ENCODE measurements around the gene BSPRY. TPM values are rescaled to one million over a fixed set of nuclear protein-coding genes. Genes with fewer than 3 reads are reported as not detected.

Gene BSPRY
- total and polyA plus RNA-seq, 2 of the 13 experiments (the other 11 are each of a cell fraction or from before 2014, with no cell fraction given) = 0.09 to 0.26 TPM

- peak; percentile 71 for TF ChIP-seq ZNF335 (CRISPR knock-in tag; IDR thresholded peaks at IDR 0.05)
- peak; percentile 84; the same call in 1 of the 2 replicates for TF ChIP-seq SMAD3 (CRISPR knock-in tag; IDR thresholded peaks at IDR 0.05)
- TF ChIP-seq JARID2 (CRISPR knock-in tag; IDR thresholded peaks at IDR 0.05; ENCODE audit: insufficient replicate concordance) = peak; percentile 45
- TF ChIP-seq, protein P1, sequence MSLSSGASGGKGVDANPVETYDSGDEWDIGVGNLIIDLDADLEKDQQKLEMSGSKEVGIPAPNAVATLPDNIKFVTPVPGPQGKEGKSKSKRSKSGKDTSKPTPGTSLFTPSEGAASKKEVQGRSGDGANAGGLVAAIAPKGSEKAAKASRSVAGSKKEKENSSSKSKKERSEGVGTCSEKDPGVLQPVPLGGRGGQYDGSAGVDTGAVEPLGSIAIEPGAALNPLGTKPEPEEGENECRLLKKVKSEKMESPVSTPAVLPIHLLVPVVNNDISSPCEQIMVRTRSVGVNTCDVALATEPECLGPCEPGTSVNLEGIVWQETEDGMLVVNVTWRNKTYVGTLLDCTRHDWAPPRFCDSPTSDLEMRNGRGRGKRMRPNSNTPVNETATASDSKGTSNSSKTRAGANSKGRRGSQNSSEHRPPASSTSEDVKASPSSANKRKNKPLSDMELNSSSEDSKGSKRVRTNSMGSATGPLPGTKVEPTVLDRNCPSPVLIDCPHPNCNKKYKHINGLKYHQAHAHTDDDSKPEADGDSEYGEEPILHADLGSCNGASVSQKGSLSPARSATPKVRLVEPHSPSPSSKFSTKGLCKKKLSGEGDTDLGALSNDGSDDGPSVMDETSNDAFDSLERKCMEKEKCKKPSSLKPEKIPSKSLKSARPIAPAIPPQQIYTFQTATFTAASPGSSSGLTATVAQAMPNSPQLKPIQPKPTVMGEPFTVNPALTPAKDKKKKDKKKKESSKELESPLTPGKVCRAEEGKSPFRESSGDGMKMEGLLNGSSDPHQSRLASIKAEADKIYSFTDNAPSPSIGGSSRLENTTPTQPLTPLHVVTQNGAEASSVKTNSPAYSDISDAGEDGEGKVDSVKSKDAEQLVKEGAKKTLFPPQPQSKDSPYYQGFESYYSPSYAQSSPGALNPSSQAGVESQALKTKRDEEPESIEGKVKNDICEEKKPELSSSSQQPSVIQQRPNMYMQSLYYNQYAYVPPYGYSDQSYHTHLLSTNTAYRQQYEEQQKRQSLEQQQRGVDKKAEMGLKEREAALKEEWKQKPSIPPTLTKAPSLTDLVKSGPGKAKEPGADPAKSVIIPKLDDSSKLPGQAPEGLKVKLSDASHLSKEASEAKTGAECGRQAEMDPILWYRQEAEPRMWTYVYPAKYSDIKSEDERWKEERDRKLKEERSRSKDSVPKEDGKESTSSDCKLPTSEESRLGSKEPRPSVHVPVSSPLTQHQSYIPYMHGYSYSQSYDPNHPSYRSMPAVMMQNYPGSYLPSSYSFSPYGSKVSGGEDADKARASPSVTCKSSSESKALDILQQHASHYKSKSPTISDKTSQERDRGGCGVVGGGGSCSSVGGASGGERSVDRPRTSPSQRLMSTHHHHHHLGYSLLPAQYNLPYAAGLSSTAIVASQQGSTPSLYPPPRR (CRISPR knock-in tag; IDR thresholded peaks at IDR 0.05; ENCODE audit: borderline replicate concordance) = peak; percentile 65
- TF ChIP-seq SNAPC5 (CRISPR knock-in tag; IDR thresholded peaks at IDR 0.05; ENCODE audit: borderline replicate concordance) = no peak
- TF ChIP-seq GZF1 (CRISPR knock-in tag; IDR thresholded peaks at IDR 0.05) = peak; percentile 90
- TF ChIP-seq RAD21 (CRISPR knock-in tag; IDR thresholded peaks at IDR 0.05) = peak; percentile 58
- 0 out of 2 replicates have a peak, but pooled peaks have one; percentile 25 for TF ChIP-seq THAP7 (CRISPR knock-in tag; IDR thresholded peaks at IDR 0.05)
- peak; percentile 41; the same call in 1 of the 2 replicates for TF ChIP-seq SMAD1 (CRISPR knock-in tag; IDR thresholded peaks at IDR 0.05; ENCODE audit: borderline replicate concordance, low read depth)
- peak; percentile 48; the same call in 1 of the 2 replicates for TF ChIP-seq NCOA2 (CRISPR knock-in tag; IDR thresholded peaks at IDR 0.05)
- TF ChIP-seq KDM5B (CRISPR knock-in tag; IDR thresholded peaks at IDR 0.05; ENCODE audit: borderline replicate concordance) = peak; percentile 91; the same call in 1 of the 2 replicates
- TF ChIP-seq PREB (CRISPR knock-in tag; IDR thresholded peaks at IDR 0.05) = no peak
- peak; percentile 84 for TF ChIP-seq ZNF800 (CRISPR knock-in tag; IDR thresholded peaks at IDR 0.05)
- TF ChIP-seq ZNF891 (CRISPR knock-in tag; IDR thresholded peaks at IDR 0.05) = 0 out of 2 replicates have a peak, but pooled peaks have one; percentile 45
- TF ChIP-seq ZNF292 (CRISPR knock-in tag; IDR thresholded peaks at IDR 0.05; ENCODE audit: borderline replicate concordance, low read depth) = peak; percentile 48; the same call in 1 of the 2 replicates
- no peak for TF ChIP-seq ELK4 (CRISPR knock-in tag; IDR thresholded peaks at IDR 0.05; ENCODE audit: borderline replicate concordance)
Observed at GRCh38 chr9:113340011-113340699, 9.2 kb upstream of the BSPRY start, which contains the start of gene WDR31 (continued).
